RWPE1 (cell line): Measurements from ENCODE around the gene HOXB7.

Source experiments
- CTCF ChIA-PET: fragments of 350-600 bp; sonication (Branson Sonifier 250); formaldehyde crosslinking; extraction: SDS; loops from one replicate; lab custom pipeline; 2021; lab: Yijun Ruan, JAX
- POLR2A ChIA-PET: fragments of 400-600 bp; formaldehyde crosslinking; extraction: SDS; loops from one replicate; lab custom pipeline; 2020; ENCODE audit warnings: antibody characterized with exemption; ENCODE audit not compliant: low non-redundant PET; lab: Yijun Ruan, JAX
- DNase-seq: peaks from one replicate; pipeline ENCODE4 v3.0.0; 2012; ENCODE audit warnings: low spot score
- H3K27ac ChIP-seq: fragments of 450-650 bp; 2 replicates; pipeline ENCODE4 v1.5.1; 2017
- CTCF ChIP-seq: fragments of 450-650 bp; conservative IDR thresholded peaks from 2 replicates; pipeline ENCODE4 v1.5.1; 2017; ENCODE audit warnings: low read depth, mild to moderate bottlenecking

Gene HOXB7

GRCh38 chr17:48610282-48611211 is at the start of gene HOXB7:
TSS of gene HOXB7 (minus strand) at chr17:48611017. CDS start at chr17:48610918, 99 bp downstream.
- TF ChIP-seq CTCF = no peak
- peak within 1 kb of the TSS; percentile 92 for H3K27ac ChIP-seq
- POLR2A ChIA-PET = no interaction called here
- CTCF ChIA-PET = interaction anchor here (1.2 to 2.6 kb wide), 2 partner anchors 8 to 10 kb away, joined by 3 to 15 read pairs; no protein-coding TSS in a partner anchor
- DNase-seq = peak; percentile 83

DNA sequence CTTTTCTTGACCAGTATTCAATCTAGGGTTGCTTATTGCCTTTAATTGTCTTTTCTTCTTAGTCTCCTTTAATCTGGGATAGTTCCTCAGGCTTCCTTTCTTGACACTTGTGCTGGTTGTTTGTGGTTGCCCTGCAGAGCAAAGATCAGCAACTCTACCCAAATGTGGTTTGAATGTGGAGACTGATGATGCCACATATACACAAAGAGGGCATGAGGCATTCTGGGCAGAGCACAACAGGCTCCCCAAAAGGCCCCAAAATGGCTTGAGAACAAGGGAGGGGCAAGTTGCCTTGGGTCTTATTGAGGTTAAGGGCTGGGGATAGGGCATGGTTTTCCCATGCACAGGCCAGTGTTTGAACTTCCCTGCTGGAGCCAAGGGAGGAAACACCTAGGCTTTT is 45.1 kb upstream of the HOXB7 start:
- TF ChIP-seq CTCF = no peak
- no peak overlapping the region for H3K27ac ChIP-seq
- CTCF ChIA-PET = interaction anchor here (0.6 to 1.9 kb wide), 3 partner anchors 16 to 348 kb away, joined by 3 to 5 read pairs (median 4); no protein-coding TSS in a partner anchor

DNA sequence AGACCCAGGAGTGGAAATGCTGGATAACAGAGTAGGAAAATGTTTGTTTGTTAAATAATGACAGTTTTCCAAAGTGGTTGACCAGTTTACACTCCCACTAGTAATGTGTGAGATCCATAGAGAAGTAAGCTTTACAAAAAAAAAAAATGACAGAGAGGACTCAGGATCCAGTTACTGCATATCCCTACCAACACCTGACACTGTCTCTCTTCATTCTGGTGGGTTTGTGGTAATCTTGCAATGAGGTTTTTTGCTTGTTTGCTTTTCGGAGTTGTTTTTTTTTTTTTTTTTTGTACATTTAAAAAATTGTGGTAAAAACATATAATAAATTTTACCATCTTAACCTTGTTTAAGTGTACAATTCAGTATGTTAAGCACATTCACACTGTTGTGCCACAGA is 38.9 kb upstream of the HOXB7 start:
- H3K27ac ChIP-seq = no peak overlapping the region

More for the DNA sequence above, 45.1 kb upstream of the HOXB7 start:
- POLR2A ChIA-PET = no interaction called here
- DNase-seq = no peak

DNA sequence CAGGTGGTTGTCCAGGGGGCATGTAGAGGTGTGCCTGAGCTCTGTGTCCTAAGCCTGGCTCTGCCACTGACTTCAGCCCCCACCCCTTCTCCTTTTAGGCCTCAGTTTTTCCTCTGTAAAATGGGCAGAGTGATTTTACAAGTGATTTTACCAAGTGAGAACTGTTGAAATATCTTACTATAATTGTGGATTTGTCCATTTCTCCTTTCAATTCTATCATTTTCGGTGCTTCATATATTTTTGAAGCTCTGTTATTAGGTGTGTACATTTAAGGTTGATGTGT is 37.1 kb upstream of the HOXB7 start:
- ChIA-PET CTCF (interaction anchor here (0.6 to 1.3 kb wide), 3 partner anchors 11 to 1213 kb away, joined by 3 read pairs; no protein-coding TSS in a partner anchor), POLR2A (no interaction called here)
- no peak for TF ChIP-seq CTCF

More for the DNA sequence above, 38.9 kb upstream of the HOXB7 start:
- no peak for TF ChIP-seq CTCF
- CTCF ChIA-PET = interaction anchor here (0.6 kb wide), 1 partner anchor 75 kb away, joined by 4 read pairs; no protein-coding TSS in a partner anchor
- DNase-seq = no peak
- POLR2A ChIA-PET = no interaction called here

GRCh38 chr17:48647103-48647962 is 36.5 kb upstream of the HOXB7 start:
- ChIA-PET CTCF (interaction anchor here (0.7 to 1.3 kb wide), 3 partner anchors 11 to 496 kb away, joined by 3 to 4 read pairs (median 3); no protein-coding TSS in a partner anchor), POLR2A (no interaction called here)
- no peak for DNase-seq
- no peak for TF ChIP-seq CTCF
- H3K27ac ChIP-seq = no peak overlapping the region

More for the DNA sequence above, 37.1 kb upstream of the HOXB7 start:
- DNase-seq = no peak
- no peak overlapping the region for H3K27ac ChIP-seq
